DND-41 (cell line): ENCODE measurements around the gene CPAMD8.

Source experiments
- EZH2 ChIP-seq: IDR thresholded peaks from 3 replicates; pipeline ENCODE4 v1.6.1; 2012; ENCODE audit warnings: borderline replicate concordance, low read depth, mild to moderate bottlenecking, moderate library complexity, low read length, inconsistent platforms; ENCODE audit not compliant: severe bottlenecking
- TF ChIP-seq, protein P1 (sequence below): IDR thresholded peaks from 2 replicates; pipeline ENCODE4 v1.5.1; 2012; ENCODE audit warnings: borderline replicate concordance, low read length, moderate library complexity, mild to moderate bottlenecking; ENCODE audit not compliant: poor library complexity, severe bottlenecking; ENCODE audit errors: extremely low read depth

GRCh38 chr19:16899566-16900075 is 127.0 kb downstream of the CPAMD8 start:
- TF ChIP-seq, protein P1, sequence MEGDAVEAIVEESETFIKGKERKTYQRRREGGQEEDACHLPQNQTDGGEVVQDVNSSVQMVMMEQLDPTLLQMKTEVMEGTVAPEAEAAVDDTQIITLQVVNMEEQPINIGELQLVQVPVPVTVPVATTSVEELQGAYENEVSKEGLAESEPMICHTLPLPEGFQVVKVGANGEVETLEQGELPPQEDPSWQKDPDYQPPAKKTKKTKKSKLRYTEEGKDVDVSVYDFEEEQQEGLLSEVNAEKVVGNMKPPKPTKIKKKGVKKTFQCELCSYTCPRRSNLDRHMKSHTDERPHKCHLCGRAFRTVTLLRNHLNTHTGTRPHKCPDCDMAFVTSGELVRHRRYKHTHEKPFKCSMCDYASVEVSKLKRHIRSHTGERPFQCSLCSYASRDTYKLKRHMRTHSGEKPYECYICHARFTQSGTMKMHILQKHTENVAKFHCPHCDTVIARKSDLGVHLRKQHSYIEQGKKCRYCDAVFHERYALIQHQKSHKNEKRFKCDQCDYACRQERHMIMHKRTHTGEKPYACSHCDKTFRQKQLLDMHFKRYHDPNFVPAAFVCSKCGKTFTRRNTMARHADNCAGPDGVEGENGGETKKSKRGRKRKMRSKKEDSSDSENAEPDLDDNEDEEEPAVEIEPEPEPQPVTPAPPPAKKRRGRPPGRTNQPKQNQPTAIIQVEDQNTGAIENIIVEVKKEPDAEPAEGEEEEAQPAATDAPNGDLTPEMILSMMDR: peak; percentile 24
- TF ChIP-seq EZH2: no peak
